BLaER1 treated with 17β-estradiol and CSF1 and Interleukin-3, amounts not matched to agents 10 nM and 100 nM (cell line): Measurements from ENCODE around the gene SMO.

Experiments used
- H3K27ac ChIP-seq, 11 experiments: shearing (Covaris generic); formaldehyde crosslinking; 2 replicates each; pipeline ENCODE4 v1.8.1; 2022
- H3K27me3 ChIP-seq, 11 experiments: shearing (Covaris generic); formaldehyde crosslinking; 2 replicates each; pipeline ENCODE4 v1.8.1; 2022
- H3K36me3 ChIP-seq, 11 experiments: shearing (Covaris generic); formaldehyde crosslinking; 2 replicates each; pipeline ENCODE4 v1.8.1; 2022
- H3K4me1 ChIP-seq, 10 experiments: shearing (Covaris generic); formaldehyde crosslinking; 2 replicates each; pipeline ENCODE4 v1.8.1; 2022
- H3K4me2 ChIP-seq, 11 experiments: shearing (Covaris generic); formaldehyde crosslinking; 2 replicates each; pipeline ENCODE4 v1.8.1; 2022
- H3K4me3 ChIP-seq, 10 experiments: shearing (Covaris generic); formaldehyde crosslinking; 2 replicates each; pipeline ENCODE4 v1.8.1; 2022
- H3K9ac ChIP-seq, 11 experiments: shearing (Covaris generic); formaldehyde crosslinking; 2 replicates each; pipeline ENCODE4 v1.8.1; 2022
- H3K9me3 ChIP-seq, 11 experiments: shearing (Covaris generic); formaldehyde crosslinking; replicated peaks in 1 of 11; 2 replicates each; pipeline ENCODE4 v1.8.1; 2022
- H4K20me1 ChIP-seq, 11 experiments: shearing (Covaris generic); formaldehyde crosslinking; 2 replicates each; pipeline ENCODE4 v1.8.1; 2022
- Cebpa-rat ChIP-seq, 11 experiments: shearing (Covaris generic); IDR thresholded peaks; 2 replicates each; pipeline ENCODE4 v1.8.1; 2022

The SMO gene

GRCh38 chr7:129255800-129256199 lies 67.4 kb downstream of the SMO start:
- Histone ChIP-seq H4K20me1 (peaks cover 0 to 20% (median 0%) of the 10 kb centered on the region in 11 experiments; a peak in 4 of 22 replicates), H3K27me3 (no peaks in the 10 kb centered on the region), H3K27ac (no peak overlapping the region), H3K4me1 (peaks cover 0 to 28% (median 14%) of the 10 kb centered on the region in 10 experiments; a peak in 13 of 20 replicates), H3K4me2 (no peak overlapping the region), H3K9me3 (peaks cover 0 to 14% (median 0%) of the 10 kb centered on the region in 11 experiments; a peak in 4 of 22 replicates), H3K4me3 (no peak overlapping the region), H3K36me3 (0 out of 22 replicates have a peak, but pooled peaks cover 0 to 5% (median 0%) of the 10 kb centered on the region in 11 experiments), H3K9ac (no peak overlapping the region)
- no peak for TF ChIP-seq Cebpa-rat (IDR thresholded peaks at IDR 0.05)

DNA sequence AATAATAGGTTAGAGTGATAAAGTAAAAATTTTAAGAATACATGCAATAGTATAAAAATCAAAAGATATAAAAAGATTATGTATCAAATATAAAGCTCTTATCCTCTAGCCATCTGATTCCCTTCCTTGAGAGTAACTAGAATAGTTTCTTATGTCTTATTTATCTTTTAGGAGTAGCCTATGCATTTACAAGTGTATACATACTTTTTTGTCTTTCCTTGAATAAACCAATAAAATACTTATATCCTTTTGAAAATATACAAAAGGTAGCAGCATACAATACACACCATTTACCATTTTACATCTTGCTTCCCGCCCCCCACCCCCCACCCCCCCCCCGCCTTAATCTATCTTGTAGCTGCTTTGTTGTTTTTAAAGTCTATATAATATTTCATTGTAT lies 67.8 kb downstream of the SMO start:
- Histone ChIP-seq H3K4me2 (no peak overlapping the region), H4K20me1 (peaks cover 0 to 15% (median 0%) of the 10 kb centered on the region in 11 experiments; a peak in 4 of 22 replicates), H3K4me1 (peaks cover 0 to 28% (median 14%) of the 10 kb centered on the region in 10 experiments; a peak in 13 of 20 replicates), H3K27me3 (no peaks in the 10 kb centered on the region), H3K9ac (no peak overlapping the region), H3K9me3 (peaks cover 0 to 16% (median 0%) of the 10 kb centered on the region in 11 experiments; a peak in 4 of 22 replicates), H3K27ac (no peak overlapping the region), H3K36me3 (0 out of 22 replicates have a peak, but pooled peaks cover 0 to 5% (median 0%) of the 10 kb centered on the region in 11 experiments), H3K4me3 (no peak overlapping the region)
- TF ChIP-seq Cebpa-rat (IDR thresholded peaks at IDR 0.05) = no peak

DNA sequence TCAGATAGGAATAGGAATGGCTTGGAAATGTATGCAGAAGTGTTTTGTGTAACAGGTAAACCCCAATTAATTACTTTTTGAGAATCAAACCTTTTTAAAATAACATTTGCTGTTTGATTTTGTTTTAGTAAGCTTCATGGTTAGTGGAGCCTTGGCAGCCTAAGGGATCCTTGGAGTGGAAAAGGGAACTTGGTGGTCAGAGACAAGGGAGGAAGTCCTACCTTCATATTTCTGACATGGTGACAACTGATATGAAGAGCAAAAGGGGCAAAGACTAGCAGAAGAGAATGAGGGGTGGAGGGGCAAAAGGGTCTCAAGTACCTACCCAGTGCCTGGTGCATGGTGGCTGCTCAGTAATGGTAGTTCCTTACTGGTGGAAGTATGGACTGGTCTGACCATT lies 68.7 kb downstream of the SMO start:
- Histone ChIP-seq H3K36me3 (0 out of 22 replicates have a peak, but pooled peaks cover 0 to 5% (median 0%) of the 10 kb centered on the region in 11 experiments), H3K4me2 (peak overlapping the region in 4 of 11 experiments; percentile 6 to 33 (median 29); a peak in 6 of 22 replicates), H3K9ac (no peak overlapping the region), H4K20me1 (peaks cover 0 to 8% (median 0%) of the 10 kb centered on the region in 11 experiments; a peak in 4 of 22 replicates), H3K4me1 (peaks cover 2 to 30% (median 16%) of the 10 kb centered on the region in 10 experiments; a peak in 19 of 20 replicates), H3K9me3 (peaks cover 0 to 16% (median 6%) of the 10 kb centered on the region in 11 experiments; a peak in 9 of 22 replicates), H3K27ac (no peak overlapping the region), H3K27me3 (no peaks in the 10 kb centered on the region), H3K4me3 (no peak overlapping the region)
- no peak for TF ChIP-seq Cebpa-rat (IDR thresholded peaks at IDR 0.05)

DNA sequence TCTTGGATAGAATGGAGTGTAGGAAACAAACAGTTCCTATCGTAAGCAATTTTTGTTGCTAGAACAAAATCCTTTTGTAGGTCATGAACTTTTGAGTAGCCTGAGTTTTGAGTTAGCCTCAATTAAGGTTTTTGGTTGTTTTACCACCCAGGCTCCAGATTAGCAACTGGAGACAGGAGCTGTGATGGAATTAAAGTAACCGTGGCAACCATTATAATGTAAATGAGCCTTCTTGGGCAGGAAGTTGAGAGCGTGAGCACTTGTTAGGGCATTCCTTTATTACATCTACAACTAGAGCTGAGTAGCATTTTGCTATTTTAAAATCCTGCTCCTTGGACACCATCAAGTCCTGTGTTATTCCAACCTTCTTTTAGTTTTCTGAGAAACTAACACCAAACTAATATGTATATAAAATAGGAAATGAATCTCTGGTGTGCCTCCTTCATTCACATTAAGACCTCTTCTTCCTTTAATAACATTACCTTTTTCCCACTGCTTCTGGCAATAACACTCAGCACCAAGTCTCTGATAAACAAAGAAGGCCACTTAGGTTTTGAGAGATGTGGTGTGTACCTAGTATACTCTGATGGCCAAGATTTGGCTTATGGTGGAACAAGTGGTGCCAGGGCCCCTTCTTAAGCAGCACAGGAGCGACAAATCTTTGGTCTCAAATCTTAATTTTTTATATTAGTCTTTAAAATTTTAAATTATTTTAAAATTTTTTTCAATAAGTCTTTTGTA lies 70.4 kb downstream of the SMO start:
- Histone ChIP-seq H3K9me3 (peaks cover 0 to 20% (median 11%) of the 10 kb centered on the region in 11 experiments; a peak in 10 of 22 replicates), H3K27ac (peak overlapping the region in 3 of 11 experiments; percentile 45 to 56 (median 54); a peak in 5 of 22 replicates), H3K4me1 (peaks cover 7 to 40% (median 24%) of the 10 kb centered on the region in 10 experiments; a peak in 19 of 20 replicates), H4K20me1 (no peaks in the 10 kb centered on the region; a peak in 1 of 22 replicates), H3K4me3 (no peak overlapping the region), H3K27me3 (no peaks in the 10 kb centered on the region), H3K9ac (no peak overlapping the region), H3K36me3 (0 out of 22 replicates have a peak, but pooled peaks cover 0 to 5% (median 0%) of the 10 kb centered on the region in 11 experiments), H3K4me2 (peak overlapping the region in 4 of 11 experiments; percentile 20 to 50 (median 38); a peak in 4 of 22 replicates)
- TF ChIP-seq Cebpa-rat (IDR thresholded peaks at IDR 0.05) = no peak

DNA sequence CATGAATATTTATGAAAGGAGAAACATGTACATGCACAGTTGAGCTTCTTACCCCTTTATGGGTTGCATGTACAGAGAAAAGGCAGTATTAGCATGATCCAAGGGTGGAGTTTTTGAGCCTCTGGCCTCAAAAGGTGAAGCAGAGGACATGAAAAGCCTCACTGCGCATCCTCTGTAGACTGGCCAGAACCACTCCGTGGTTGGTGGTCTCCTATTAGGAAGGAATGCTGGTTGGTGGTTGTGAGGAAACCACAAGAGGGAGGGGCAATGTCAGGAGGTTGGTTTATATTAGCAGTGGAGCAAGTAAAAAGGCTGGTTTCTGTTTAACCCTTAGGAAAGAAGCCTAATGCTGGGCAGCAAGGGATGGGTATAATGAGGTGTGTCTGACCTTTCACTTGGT lies 73.9 kb downstream of the SMO start:
- peaks cover 7 to 34% (median 19%) of the 10 kb centered on the region in 10 experiments; a peak in 19 of 20 replicates for H3K4me1 ChIP-seq
- H3K36me3 ChIP-seq = 0 out of 22 replicates have a peak, but pooled peaks cover 0 to 5% (median 0%) of the 10 kb centered on the region in 11 experiments
- no peak overlapping the region for H3K4me3 ChIP-seq
- no peak for TF ChIP-seq Cebpa-rat (IDR thresholded peaks at IDR 0.05)
- no peaks in the 10 kb centered on the region for H3K27me3 ChIP-seq
- peak overlapping the region; percentile 1 to 64 (median 26); a peak in 16 of 22 replicates for H3K4me2 ChIP-seq
- no peak overlapping the region for H3K27ac ChIP-seq
- H3K9ac ChIP-seq = no peak overlapping the region
- peaks cover 0 to 20% (median 4%) of the 10 kb centered on the region in 11 experiments; a peak in 9 of 22 replicates for H3K9me3 ChIP-seq
- no peaks in the 10 kb centered on the region; a peak in 2 of 22 replicates for H4K20me1 ChIP-seq
